GM23248 (cell line): ENCODE data around the gene NPTN.

Source experiments
- EZH2 ChIP-seq: fragments of 200-600 bp; sonication (generic); IDR thresholded peaks from 2 replicates; pipeline ENCODE4 v1.6.1; 2018; ENCODE audit warnings: antibody characterized with exemption, mild to moderate bottlenecking; ENCODE audit not compliant: insufficient read depth, poor library complexity, severe bottlenecking
- EZH2phosphoT487 ChIP-seq: fragments of 200-600 bp; sonication (generic); IDR thresholded peaks from 2 replicates; pipeline ENCODE4 v1.6.1; 2018; ENCODE audit warnings: antibody characterized with exemption, moderate library complexity, mild to moderate bottlenecking, low read depth; ENCODE audit not compliant: insufficient read depth

- TF ChIP-seq EZH2 (no peak), EZH2phosphoT487 (no peak)
Observed at GRCh38 chr15:73681856-73682599, 48.8 kb upstream of the NPTN start.
